ENCODE results near the gene PLCL1.

- TF ChIP-seq CTCF (IDR thresholded peaks at IDR 0.05 in 8 of 11, conservative IDR thresholded peaks at IDR 0.05 in 3 of 11): no peak
- no peak for TF ChIP-seq POLR2A (IDR thresholded peaks at IDR 0.05)
Observed at GRCh38 chr2:197931661-197932312, 127.4 kb downstream of the PLCL1 start.
